ENCODE data around the gene WDFY3.

Gene WDFY3

DNA sequence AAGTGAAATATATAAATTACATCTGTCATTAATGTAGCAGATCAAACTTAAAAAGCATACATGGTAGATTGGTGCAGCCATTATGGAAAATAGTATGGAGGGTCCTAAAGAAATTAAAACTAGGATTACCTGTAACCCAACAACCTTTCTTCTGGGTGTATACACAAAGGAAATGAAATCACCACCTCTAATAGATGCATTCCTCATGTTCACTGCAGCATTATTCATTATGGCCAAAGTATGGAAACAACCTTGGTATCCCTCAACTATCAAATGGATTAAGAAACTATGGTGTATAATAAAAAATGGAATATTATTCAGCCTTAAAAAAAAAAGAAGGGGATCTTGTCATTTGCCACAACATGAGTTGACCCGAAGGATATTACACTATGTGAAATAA lies 13.7 kb downstream of the WDFY3 start:
- no peak for DNase-seq (ENCODE audit: low spot score)

DNA sequence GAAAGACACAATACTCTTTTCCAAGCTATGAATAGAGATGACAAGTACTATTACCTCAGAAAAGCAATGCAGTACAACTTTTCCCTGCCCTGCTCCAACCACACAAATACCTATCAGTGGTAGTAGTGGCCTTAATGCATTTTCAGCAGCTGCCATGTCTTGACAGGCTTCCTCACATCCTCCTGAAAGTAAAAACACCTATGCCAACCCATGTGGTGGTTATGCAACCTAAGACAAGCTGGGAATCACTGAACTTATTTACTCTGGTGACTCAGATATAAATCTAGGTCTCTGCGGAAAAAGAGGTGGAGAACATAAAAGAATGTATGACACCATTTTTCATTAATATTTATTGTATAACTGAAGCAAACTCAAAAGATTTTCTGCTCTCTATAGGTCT lies 14.5 kb downstream of the WDFY3 start:
- DNase-seq (ENCODE audit: low spot score), result peak; percentile 19

DNA sequence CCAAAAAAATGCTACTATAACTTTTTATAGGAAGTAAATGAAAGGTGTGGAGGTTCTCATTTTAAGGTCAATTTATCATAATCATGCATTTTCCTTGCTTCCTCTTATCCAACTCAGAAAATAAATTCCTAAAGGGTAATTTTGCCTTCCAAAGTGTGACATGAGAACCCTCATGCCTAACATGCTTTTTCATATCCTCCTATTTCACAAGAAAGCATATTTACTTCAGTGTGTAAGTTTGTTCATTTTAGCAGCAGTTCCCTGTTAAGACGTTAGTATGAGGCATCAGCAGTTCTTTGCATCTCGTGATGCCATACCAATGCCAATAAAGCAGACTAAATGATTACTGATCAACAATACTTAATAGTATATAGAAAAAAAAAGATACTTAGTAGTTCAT lies 18.4 kb downstream of the WDFY3 start:
- DNase-seq (ENCODE audit: low spot score), result no peak

DNA sequence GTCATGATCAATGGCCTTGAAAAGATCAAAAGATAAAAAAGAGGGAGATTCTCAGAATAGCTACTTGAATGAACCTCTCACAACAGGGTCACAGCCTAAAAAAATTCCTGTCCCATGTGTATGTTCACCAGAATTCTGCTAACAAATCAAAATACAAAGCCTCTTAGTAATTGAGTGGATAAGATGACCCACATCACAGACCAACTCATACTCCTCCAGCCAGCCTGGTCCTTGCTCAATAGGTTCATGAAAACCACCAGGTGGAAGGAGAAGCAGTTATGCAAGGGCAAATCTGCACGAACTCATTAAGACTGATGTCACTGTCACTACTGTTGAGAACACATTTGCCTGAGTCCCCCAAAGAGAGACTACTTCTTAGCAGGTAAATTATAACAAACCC lies 21.5 kb downstream of the WDFY3 start:
- no peak for DNase-seq (ENCODE audit: low spot score)

DNA sequence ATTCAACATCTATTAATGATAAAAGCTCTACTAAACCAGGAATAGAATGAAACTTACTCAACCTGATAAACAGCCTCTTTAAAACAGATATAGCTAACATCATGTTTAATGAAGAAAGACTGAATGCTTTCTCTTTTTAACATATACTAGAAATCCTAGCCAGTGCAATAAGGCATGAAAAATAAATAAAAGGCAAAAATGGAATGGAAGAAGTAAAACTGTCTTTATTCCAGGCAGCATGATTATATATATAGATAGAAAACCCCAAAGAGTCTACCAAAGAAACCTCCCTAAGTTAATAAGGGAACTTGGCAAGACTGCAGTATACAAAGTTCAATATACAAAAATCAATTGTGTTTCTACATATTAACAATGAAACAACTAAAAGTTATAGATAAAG lies 25.5 kb downstream of the WDFY3 start:
- no peak for DNase-seq (ENCODE audit: low spot score)

DNA sequence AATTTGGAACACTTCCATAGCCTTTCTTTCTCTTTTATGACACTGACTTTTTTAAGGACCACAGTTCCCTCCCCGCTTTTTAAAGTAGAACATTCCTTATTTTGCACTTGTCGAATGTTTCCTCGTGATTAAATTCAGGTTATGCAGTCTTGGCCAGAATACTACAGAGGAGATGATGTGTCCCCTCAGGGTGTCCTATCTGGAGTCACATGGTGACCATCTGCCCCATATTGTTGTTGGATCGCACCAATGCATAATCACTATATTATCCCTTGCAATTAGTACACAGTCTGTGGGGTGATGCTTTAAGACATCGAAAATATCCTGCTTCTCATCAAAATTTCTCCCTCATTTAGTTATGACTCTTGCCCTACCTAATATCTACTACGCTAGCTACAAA lies 27.4 kb downstream of the WDFY3 start:
- DNase-seq (ENCODE audit: low spot score), result no peak

DNA sequence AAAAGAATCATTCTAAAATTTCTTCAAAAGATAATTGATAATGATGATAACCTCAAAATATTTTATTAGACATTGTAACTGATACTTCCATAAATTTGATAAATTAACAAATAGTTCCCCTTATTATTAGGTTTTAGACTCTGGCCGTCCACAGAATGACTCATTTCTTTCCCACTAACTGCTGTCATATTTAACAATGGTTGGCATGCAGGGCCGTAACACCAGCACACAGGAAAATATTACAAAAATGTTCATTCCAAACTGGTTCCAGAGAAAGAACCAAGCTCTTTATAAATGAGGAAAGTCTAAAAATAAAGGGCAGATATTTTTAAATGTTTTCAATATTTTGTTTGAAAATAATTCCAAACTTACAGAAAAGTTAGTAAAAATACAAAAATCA lies 28.2 kb downstream of the WDFY3 start:
- DNase-seq (ENCODE audit: low spot score), result peak; percentile 40

DNA sequence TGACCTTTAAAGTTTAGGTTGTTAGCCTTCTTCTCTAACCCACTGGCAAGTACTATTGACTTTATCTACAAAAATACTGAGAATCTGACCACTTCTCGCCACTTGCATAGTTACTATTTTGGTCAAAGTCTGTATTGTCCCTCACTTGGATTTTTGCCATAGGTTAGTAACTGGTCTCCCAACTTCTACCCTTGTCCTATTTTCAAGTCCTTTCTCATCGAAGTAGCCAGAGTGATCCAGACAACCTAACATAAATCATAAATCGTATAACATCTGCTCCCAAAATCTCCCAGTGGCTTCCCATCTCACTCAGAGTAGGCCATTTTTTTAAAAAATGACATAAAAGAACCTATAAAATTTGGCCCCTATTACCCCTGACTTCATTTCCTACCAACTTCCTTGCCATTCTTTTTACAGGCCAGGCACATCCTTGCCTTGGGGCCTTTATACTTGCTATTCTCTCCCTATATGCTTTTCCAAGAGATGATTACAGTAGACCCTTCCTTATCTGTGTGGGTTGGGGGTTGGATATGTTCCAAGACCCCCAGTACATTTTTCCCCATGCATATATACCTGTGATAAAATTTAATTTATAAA lies 29.0 kb downstream of the WDFY3 start:
- DNase-seq (ENCODE audit: low spot score), result no peak

DNA sequence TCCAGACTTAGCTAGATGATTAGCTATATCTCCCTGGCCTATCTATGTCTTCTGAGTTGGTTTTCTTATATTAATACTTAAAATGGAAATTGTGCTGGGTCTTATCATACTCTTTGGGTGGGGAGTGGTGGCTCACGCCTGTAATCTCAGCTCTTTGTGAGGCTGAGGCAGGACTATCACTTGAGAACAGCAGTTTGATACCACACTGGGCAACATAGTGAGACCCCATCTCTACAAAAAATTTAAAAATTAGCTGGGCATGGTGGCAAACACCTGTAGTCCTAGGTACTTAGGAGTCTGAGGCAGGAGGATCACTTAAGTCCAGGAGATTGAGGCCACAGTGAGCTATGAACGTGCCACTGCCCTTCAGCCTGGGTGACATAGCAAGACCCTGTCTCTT lies 30.4 kb downstream of the WDFY3 start:
- DNase-seq (ENCODE audit: low spot score), result no peak

DNA sequence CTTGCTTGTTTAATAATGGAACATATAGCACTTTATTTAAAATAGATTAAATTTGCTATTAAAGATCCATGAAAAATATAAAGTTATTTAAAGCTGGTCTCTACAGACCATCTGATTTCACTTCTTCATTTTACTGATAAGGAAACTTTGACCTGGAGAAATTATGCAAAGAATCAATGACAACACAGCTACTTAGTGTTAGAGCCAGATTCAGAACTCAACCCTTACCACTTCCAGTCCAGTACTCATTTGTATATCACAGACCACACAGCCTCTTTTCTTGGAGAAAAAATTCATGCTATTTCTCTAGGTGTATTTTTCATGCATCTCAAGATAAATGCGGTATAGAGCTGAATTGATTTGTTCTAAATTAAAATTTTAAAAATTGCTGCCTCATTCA lies 34.0 kb downstream of the WDFY3 start:
- no peak for DNase-seq (ENCODE audit: low spot score)

DNA sequence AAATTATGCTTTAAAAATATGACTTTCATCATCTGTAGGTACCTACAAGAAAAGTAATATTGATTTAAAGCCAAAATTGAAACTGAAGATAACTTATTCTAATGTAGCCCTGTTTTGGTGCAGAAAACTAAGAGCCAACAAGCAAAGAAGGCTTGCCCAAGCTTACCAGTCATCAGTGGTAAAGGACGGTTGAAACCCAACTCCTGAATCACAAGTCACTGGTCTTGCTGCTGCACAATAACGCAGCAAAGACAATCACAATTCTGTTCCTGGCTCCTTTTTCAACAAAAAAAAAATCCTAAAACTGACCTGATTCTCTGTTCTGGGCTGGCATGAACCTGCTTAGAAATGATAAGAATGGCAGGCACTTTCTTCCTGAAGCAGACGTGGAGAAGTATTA lies 34.5 kb downstream of the WDFY3 start:
- no peak for DNase-seq (ENCODE audit: low spot score)

DNA sequence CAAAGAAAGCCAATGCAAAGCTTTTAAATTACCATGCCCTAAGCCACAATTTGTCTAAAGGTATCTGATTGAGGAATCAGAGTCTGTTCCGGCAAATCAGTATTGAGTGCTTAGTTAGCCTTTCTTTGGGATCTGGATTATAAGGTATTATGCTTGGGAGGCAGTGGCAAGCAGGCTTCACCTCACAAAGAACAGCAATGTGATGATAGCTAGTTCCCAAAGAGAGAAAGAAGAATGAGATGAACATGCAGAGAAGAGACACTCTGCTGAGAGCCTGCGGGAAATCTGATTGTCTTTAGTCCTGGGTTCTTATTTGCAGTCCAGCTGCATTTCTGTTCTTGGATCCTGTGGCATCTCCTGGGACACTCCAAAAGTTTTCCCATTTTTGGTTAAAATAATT lies 35.2 kb downstream of the WDFY3 start:
- DNase-seq (ENCODE audit: low spot score), result no peak

DNA sequence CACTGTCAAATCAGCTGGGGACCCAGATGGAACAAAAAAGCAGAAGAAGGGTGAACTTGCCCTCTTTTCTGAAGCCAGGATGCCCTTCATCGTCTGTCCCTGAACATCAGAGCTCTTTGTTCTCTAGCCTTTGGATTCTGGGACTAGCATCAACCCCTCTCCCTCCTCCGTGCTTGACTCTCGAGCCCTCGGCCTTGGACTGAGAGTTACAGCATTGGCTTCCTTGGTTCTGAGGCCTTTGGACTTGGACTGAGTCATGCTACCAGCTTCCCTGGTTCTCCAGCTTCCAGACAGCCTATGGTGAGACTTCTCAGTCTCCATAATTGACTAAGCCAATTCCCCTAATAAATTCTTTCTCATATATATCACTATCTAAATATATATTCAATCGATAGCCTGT lies 38.4 kb downstream of the WDFY3 start:
- DNase-seq (ENCODE audit: low spot score), result no peak

DNA sequence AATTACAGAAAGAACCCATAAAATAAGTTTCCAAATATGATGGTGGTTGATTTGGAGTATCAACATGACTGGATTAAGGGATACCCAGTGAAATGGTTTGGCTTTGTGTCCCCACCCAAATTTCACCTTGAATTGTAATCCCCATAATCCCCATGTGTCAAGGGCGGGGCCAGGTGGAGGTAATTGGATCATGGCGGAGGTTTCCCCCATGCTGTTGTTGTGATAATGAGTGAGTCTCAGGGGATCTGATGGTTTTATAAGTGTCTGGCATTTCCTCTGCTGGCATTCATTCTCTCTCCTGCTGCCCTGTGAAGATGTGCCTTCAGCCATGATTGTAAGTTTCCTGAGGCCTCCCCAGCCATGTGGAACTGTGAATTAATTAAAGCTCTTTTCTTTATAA lies 39.1 kb downstream of the WDFY3 start:
- no peak for DNase-seq (ENCODE audit: low spot score)

DNA sequence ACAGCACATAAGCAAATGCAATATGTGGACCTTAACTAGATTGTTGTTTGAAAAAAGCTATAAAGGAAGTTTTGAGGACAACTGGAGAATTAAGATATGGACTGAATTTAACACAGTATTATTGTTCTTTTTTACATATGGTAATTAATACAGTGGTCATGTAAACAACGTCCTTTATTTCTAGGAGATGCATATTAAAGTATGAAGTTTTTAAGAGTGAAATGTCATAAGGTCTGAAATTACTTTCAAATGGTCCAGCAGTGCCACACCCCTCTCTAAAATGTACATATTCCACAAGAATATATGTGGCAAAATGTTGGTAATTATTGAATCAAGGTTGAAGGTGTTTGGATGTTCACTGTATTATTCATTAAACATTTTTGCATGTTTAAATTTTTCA lies 40.9 kb downstream of the WDFY3 start:
- DNase-seq (ENCODE audit: low spot score), result no peak

DNA sequence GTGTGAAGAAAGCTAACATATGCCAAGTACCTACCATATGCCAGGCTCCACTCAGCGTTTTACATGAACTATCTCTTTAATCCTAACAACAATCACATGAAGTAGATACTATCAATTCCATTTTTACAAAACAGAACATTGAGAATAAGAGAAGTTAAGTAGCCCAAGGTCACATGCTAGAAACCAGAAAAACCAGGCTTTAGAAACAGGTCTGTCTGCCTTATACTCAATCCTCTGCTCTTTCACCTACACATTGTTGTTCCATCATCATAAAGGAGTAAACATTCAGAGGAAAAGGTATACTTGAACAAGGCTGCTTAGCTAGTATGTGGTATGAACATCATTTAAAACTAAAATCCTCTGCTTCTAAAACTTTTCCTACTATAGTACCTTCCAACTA lies 42.1 kb downstream of the WDFY3 start:
- no peak for DNase-seq (ENCODE audit: low spot score)

DNA sequence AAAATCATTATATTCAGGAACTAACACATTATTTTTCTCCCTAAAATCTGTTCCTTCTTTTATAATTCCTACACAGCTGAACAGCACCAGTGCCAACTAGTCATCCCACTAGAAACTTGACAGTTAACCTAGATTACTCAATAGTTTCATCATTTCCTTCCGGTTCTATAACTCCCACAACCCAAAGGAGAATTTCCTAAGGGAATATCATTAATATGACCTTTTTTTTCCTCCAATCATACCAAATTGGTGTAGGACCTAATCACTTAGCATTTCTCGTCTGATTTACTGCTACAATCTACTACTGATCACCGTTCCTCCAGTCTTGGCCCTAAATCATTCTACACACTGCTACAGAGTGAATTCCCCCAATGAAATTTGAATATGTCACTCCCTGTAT lies 45.9 kb downstream of the WDFY3 start:
- DNase-seq (ENCODE audit: low spot score), result peak; percentile 15

DNA sequence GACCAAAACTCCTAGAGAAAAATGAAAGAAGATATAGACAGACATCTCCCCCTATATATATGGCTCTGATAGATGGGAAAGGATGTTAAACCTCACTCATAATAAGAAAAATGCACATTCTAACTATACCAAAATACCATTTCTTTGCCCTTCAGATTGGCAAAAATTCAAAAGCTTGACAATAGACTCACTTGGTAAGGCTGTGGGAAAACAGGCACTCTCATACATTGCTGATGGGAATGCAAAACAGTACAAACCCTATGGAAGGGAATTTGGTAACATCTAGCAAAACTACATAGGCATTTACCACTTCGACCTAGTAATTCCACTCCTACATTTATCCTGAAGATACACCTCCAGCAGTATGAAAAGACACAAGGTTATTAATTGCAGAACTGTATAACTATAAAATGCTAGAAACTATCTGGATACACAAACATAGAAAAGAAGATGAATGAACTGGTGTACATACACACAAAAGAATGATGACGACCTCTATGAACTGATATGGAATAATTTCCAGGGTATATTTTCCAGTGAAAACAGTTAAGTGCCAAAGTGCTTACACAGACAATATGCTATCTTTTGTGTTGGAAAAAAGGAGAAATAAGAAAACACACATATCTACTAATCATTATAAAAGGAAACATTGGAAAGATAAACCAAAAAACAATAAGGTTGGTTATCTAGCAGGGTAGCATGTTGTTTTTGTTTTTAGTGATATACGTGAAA lies 48.5 kb downstream of the WDFY3 start:
- no peak for DNase-seq (ENCODE audit: low spot score)

DNA sequence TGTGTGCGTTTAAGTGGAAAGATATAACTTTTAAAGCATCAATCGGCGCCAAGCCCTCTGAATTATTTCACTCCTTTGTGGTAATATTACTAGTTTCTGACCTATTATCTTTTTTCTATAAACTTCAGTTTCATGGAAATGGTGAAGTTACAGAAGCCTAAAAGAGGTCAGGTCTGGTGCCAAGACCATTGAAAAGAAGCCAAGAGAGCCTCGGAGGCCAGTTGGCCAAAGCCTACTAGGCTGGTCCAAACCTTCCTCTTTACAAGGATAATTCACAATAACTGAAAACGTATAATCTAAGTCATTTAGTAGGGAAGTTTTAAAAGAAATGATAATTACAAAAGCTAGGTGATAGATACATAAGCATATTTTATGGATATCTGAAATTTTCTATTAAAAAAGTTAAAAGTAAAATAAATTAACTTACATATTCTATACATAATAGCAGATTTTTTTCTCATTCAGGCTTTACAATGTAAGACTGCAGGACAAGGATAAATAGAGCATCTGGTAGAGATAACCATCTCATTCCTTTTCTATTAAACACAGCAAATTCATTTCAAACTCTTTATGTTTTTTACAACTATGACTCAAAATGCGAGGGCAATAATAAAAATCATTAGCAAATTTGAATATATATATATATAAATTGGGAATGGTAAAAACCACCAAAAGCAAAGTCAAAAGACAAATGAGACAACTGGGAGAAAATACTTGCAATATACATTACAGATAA lies 49.2 kb downstream of the WDFY3 start:
- DNase-seq (ENCODE audit: low spot score), result no peak

DNA sequence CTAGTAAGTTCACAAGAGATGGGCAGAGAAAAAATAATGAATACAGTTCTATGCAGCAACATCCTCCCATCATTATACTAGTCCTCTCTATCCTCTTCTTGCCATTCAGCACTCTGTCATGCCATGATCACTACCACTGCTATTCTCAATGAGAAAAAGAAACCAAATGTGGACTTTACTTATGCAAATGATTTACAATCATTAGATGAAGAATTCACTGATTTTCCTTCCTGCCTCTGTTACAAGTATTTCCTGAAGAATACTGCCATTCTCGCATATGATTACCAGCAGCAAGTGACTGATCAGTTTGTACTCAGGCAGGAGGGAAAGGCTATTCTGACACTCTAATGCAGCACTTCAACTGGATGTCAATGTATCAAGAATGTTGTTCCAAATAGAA lies 50.3 kb downstream of the WDFY3 start:
- DNase-seq (ENCODE audit: low spot score), result no peak

DNA sequence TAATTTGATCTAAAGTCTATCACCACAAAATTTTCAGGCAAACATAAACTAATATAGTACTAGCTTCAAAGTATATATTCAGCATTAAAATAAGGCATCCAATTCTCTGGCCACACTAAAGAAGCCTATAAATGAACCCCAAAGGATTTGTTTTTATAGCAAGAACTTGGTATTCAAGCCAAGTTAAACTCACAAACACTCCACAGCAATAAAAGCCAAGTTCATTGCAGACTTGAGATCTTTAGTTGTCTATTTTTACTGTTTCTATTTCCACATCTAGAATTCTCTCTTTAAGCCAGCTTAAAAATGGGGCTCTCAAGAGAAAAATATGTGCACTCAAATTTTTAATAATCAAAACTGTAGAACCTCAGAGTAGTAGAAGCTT lies 51.1 kb downstream of the WDFY3 start:
- DNase-seq (ENCODE audit: low spot score), result no peak

DNA sequence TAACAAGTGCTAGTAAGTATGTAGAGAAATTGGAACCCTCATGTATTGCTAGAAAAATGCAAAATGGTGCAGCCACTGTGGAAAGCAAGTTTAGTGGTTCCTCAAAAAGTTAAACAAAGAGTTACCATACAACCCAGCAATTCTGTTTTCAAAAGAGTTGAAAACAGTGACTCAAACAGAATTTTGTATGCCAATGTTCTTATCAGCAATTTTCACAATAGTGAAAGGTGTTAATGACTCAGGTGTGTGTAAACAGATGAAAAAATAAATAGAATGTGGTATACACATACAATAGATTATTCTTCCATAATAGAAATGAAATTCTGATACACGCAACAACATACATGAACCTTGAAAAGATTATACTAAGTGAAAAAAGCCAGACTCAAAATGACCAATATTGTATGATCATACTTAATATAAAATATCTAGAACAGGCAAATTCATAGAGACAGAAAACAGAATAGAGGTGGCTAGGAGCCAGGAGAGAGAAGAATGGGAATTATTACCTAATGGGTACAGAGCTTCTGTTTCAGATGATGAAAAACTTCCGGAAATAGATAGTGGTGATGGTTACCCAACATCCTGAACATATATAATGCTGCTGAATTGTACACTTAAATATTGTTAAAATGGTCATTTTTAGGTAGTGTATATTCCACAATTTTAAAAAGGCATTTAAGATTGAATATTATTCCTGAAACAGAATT lies 51.6 kb downstream of the WDFY3 start:
- DNase-seq (ENCODE audit: low spot score), result no peak

DNA sequence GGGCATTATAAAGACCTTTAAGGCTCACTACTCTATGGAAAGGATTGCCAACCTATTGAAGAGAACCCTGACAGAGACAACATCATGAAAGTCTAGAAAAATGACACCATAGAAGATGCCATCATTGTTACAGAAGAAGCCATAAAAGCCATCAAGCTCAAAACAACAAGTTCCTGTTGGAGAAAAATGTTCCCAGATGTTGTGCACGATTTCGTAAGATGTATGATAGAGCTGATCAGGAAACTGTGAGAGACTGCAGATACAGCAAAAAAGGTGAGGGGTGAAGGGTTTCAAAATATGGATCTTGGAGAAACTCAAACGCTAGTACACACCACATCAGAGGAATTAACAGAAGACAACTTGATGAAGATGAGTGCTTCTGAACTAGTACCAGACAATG lies 53.3 kb downstream of the WDFY3 start:
- no peak for DNase-seq (ENCODE audit: low spot score)
